Mesendoderm (in vitro differentiated cells): ENCODE data around the gene B3GNT3.

Experiments
- DNase-seq: peaks from one replicate; pipeline ENCODE4 v3.0.0; 2013
- H2AK5ac ChIP-seq: 2 replicates; pipeline ENCODE4 v1.6.1; 2013; ENCODE audit warnings: low read length, inconsistent platforms
- H2BK120ac ChIP-seq: 2 replicates; pipeline ENCODE4 v1.6.1; 2013; ENCODE audit warnings: low read depth, mild to moderate bottlenecking, low read length, moderate library complexity, mixed read lengths
- H2BK15ac ChIP-seq: replicated peaks from 2 replicates; pipeline ENCODE4 v1.6.1; 2013; ENCODE audit warnings: low read depth, mild to moderate bottlenecking, moderate library complexity
- H2BK5ac ChIP-seq: 2 replicates; pipeline ENCODE4 v1.6.1; 2013; ENCODE audit warnings: low read length, inconsistent platforms
- H3K18ac ChIP-seq: 2 replicates; pipeline ENCODE4 v1.6.1; 2013; ENCODE audit warnings: mild to moderate bottlenecking, low read length, mixed read lengths
- H3K23ac ChIP-seq: one replicate; pipeline ENCODE4 v1.6.1; 2013; ENCODE audit warnings: low read length
- H3K27ac ChIP-seq: 2 replicates; pipeline ENCODE4 v1.5.1; 2013; ENCODE audit warnings: low read depth, mild to moderate bottlenecking, inconsistent platforms, low read length, moderate library complexity
- H3K27me3 ChIP-seq: 2 replicates; pipeline ENCODE4 v1.6.1; 2013; ENCODE audit warnings: low read length, control low read depth, mild to moderate bottlenecking, inconsistent platforms; ENCODE audit not compliant: insufficient read depth, poor library complexity
- H3K36me3 ChIP-seq: 2 replicates; pipeline ENCODE4 v1.6.1; 2013; ENCODE audit warnings: low read length, inconsistent platforms; ENCODE audit not compliant: control insufficient read depth, insufficient read depth
- H3K4ac ChIP-seq: one replicate; pipeline ENCODE4 v1.6.1; 2013; ENCODE audit warnings: low read depth, mild to moderate bottlenecking, low read length, moderate library complexity
- H3K4me1 ChIP-seq: 2 replicates; pipeline ENCODE4 v1.6.1; 2013; ENCODE audit warnings: low read depth, low read length, inconsistent platforms; ENCODE audit not compliant: control insufficient read depth
- H3K4me2 ChIP-seq: 2 replicates; pipeline ENCODE4 v1.6.1; 2013; ENCODE audit warnings: low read length
- H3K4me3 ChIP-seq: 2 replicates; pipeline ENCODE4 v1.5.1; 2013; ENCODE audit warnings: mild to moderate bottlenecking, low read length
- H3K56ac ChIP-seq: one replicate; pipeline ENCODE4 v1.6.1; 2013; ENCODE audit warnings: low read length
- H3K79me1 ChIP-seq: 2 replicates; pipeline ENCODE4 v1.6.1; 2013; ENCODE audit warnings: low read length, inconsistent platforms
- H3K79me2 ChIP-seq: 2 replicates; pipeline ENCODE4 v1.6.1; 2013; ENCODE audit warnings: mild to moderate bottlenecking, low read length; ENCODE audit not compliant: control insufficient read depth, insufficient read depth
- H3K9ac ChIP-seq: 2 replicates; pipeline ENCODE4 v1.6.1; 2013; ENCODE audit warnings: low read length, inconsistent platforms
- H4K5ac ChIP-seq: one replicate; pipeline ENCODE4 v1.6.1; 2013; ENCODE audit warnings: low read length
- H4K8ac ChIP-seq: one replicate; pipeline ENCODE4 v1.6.1; 2013; ENCODE audit warnings: low read depth, mild to moderate bottlenecking, control low read depth, low read length, moderate library complexity
- WGBS: extraction: QIAGEN DNeasy Blood & Tissue Kit; methylation state at CpG from one replicate; pipeline ENCODE4 v1.1.7; 2013; ENCODE audit warnings: low lambda C conversion rate, missing lambda C conversion rate; ENCODE audit not compliant: insufficient coverage; ENCODE audit errors: extremely low coverage; 5-methylcytosine and 5-hydroxymethylcytosine counted together

B3GNT3 gene

DNA sequence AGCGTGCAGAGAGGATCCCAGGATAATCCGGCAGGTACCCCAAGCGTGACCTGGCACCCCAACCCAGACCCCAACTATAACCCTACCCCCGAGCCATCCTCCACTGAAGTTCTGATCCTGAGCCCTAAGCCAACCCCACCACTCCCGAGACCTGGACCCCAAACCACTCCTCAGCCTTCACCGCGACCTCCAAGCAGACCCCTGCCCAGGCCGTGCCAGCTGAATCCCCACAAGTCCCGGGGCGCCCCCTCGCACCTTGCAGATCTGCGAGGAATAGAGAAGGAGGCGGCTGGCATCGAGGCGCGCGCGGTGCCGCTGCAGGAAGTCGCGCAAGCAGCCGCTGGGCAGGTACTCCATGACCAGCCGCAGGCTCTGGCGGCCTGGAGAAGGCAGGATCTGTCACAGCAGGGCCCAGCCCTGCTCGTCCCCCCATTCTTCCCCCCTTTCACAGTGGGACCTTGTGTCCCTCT lies 36.5 kb downstream of the B3GNT3 start:
- peak overlapping the region; percentile 39 for H3K9ac ChIP-seq
- no peaks in the 10 kb centered on the region for H3K79me2 ChIP-seq
- no peak overlapping the region for H3K4ac ChIP-seq
- no peaks in the 10 kb centered on the region for H3K79me1 ChIP-seq
- H3K23ac ChIP-seq, result no peak overlapping the region
- peak overlapping the region; percentile 75 for H3K56ac ChIP-seq
- DNase-seq, result no peak
- no peak overlapping the region for H4K5ac ChIP-seq
- H3K36me3 ChIP-seq, result no peaks in the 10 kb centered on the region
- H3K4me2 ChIP-seq, result peak overlapping the region; percentile 35
- no peak overlapping the region for H3K4me3 ChIP-seq
- H4K8ac ChIP-seq, result no peak overlapping the region
- no peaks in the 10 kb centered on the region for H3K4me1 ChIP-seq
- no peaks in the 10 kb centered on the region for H3K27me3 ChIP-seq
- no peak overlapping the region for H2AK5ac ChIP-seq
- H3K27ac ChIP-seq, result no peak overlapping the region
- H3K18ac ChIP-seq, result no peak overlapping the region
- H2BK15ac ChIP-seq, result no peak overlapping the region
- no peak overlapping the region for H2BK5ac ChIP-seq
- WGBS, result no CpG with 5 or more reads among the region's 25 CpGs
- H2BK120ac ChIP-seq, result no peak overlapping the region

DNA sequence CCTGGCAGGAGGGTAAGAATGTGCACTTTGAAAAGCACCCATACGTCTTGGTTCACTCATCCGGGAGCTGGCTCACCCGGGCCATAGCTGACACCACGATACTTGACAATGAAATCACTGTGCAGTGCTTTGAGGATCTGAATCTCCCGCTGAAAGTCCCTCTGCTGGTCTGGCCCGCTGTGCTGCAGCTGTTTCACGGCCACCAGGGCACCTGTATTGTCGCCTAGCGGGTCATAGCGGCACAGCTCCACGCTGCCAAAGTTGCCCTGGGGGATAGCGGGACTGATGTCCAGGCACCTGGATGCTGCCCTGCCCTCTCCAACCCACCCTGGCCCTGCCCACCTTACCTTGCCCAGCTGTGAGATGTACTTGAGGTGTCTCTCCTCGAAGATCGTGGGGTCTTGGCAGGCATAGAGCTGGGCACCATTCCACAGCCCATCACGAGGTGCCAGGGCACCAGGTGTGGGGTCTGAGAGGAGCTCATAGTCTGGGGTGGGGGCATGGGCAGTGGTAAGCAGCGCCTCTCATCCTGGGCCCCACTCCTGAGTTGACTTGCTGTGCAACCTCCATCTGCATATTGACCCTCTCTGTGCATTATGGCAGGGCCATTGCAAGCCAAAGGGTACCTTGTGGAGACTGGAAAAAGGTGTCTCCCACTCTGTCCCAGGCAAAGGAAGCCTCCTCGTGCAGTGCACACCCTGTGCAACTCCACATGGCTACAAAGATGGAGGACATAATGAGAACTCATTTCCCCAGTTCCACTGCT lies 37.7 kb downstream of the B3GNT3 start:
- Histone ChIP-seq H3K18ac (no peak overlapping the region), H3K27ac (no peak overlapping the region), H3K56ac (no peak overlapping the region), H2BK5ac (no peak overlapping the region), H4K5ac (no peak overlapping the region), H3K79me2 (no peaks in the 10 kb centered on the region), H3K23ac (no peak overlapping the region), H4K8ac (no peak overlapping the region), H3K79me1 (no peaks in the 10 kb centered on the region), H3K4me1 (no peaks in the 10 kb centered on the region), H2AK5ac (no peak overlapping the region), H2BK15ac (no peak overlapping the region), H3K27me3 (no peaks in the 10 kb centered on the region), H3K4me3 (no peak overlapping the region), H3K9ac (no peak overlapping the region), H3K4ac (no peak overlapping the region), H3K36me3 (no peaks in the 10 kb centered on the region), H3K4me2 (no peak overlapping the region), H2BK120ac (no peak overlapping the region)
- WGBS, result no CpG with 5 or more reads among the region's 17 CpGs
- DNase-seq, result no peak

DNA sequence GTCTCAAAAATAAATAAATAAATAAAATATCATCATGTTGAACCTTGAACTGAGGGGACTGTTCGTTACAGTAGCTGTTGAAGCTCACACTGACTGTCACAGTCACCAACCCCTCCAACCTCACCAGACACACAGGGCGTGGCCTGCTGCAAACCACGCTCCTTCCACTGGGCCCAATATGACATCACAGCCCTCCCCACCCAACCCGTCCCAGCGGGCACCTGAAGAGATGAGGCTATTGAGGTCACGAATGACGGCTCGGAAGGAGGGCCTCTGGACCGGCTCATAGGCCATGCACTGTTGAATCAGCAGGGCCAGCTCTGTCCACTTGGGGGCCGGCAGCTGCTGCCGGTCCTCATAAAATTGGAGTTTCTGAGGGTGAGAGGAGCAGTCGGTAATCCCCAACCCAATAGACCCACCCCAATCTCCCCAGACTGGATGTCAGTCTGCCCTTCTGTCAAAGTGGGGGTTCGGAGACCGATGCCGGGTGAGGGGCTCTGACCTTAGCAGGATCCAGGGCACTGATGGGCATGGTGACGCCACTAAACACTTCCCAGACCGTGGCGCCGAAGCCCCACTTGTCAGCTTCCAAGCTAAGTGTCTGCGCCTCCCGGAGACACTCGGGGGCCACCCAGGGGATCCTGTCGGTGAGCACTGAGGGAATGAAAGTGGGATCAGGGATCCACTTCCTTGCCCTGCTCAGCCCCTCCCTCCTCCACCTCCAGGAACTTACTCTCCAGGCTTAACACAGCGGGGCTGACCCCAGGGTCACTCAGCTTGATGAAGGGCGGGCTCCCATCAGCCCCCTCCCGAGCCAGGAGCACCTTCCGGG lies 39.6 kb downstream of the B3GNT3 start:
- Histone ChIP-seq H3K4ac (no peak overlapping the region), H3K18ac (no peak overlapping the region), H3K36me3 (no peaks in the 10 kb centered on the region), H3K4me1 (no peaks in the 10 kb centered on the region), H3K79me2 (no peaks in the 10 kb centered on the region), H2BK120ac (no peak overlapping the region), H2BK15ac (no peak overlapping the region), H3K23ac (no peak overlapping the region), H3K9ac (no peak overlapping the region), H2AK5ac (no peak overlapping the region), H3K4me3 (no peak overlapping the region), H2BK5ac (no peak overlapping the region), H3K27ac (no peak overlapping the region), H3K27me3 (no peaks in the 10 kb centered on the region), H4K5ac (no peak overlapping the region), H3K4me2 (no peak overlapping the region), H3K56ac (no peak overlapping the region), H4K8ac (no peak overlapping the region), H3K79me1 (no peaks in the 10 kb centered on the region)
- DNase-seq, result peak; percentile 54
- WGBS, result no CpG with 5 or more reads among the region's 27 CpGs

DNA sequence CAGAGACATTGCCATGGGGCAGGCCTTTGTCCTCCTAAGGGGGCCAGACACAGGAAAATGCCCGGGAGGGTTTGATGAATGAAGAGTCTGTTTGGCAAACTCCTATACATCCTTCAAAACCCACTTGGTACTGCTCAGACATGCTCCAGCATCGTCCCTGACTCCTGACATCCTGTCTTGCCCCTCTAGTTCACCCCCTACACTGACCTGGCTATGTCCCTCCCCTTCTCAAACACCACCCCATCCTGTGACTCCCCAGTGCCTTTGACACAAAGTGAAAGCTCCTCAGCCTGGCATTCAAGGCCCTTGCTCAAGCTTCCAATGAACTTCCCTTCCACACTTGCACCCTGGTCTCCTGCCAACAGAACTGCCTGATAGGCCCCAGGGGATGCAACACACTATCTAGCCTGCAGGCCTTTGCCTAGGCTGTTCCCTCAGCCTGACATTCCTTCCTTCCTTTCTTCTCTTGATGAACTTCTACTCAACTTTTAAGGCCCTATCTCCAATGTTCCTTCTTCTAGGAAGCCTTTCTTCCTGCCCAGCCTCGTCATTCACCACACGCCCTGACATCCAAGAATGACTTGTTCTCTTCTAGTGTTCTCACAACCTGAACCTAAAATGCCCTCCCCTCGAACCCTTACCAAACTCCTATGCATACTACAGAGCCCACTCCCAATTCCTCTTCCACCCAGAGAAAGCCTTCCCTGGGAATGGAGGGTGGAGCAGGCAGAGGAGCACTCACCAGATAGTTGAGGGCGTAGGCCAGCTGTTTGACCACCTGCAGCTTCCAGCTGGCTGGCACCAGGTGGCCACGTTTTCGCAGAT lies 40.5 kb downstream of the B3GNT3 start:
- no peak overlapping the region for H2AK5ac ChIP-seq
- no peaks in the 10 kb centered on the region for H3K27me3 ChIP-seq
- H3K18ac ChIP-seq, result no peak overlapping the region
- H3K79me1 ChIP-seq, result no peaks in the 10 kb centered on the region
- no peak overlapping the region for H2BK120ac ChIP-seq
- no peak overlapping the region for H3K56ac ChIP-seq
- H3K36me3 ChIP-seq, result no peaks in the 10 kb centered on the region
- no peak overlapping the region for H3K9ac ChIP-seq
- no peaks in the 10 kb centered on the region for H3K79me2 ChIP-seq
- DNase-seq, result no peak
- no peak overlapping the region for H4K5ac ChIP-seq
- no CpG with 5 or more reads among the region's 8 CpGs for WGBS
- no peak overlapping the region for H3K23ac ChIP-seq
- H3K27ac ChIP-seq, result no peak overlapping the region
- H3K4me2 ChIP-seq, result no peak overlapping the region
- no peak overlapping the region for H3K4ac ChIP-seq
- no peaks in the 10 kb centered on the region for H3K4me1 ChIP-seq
- no peak overlapping the region for H4K8ac ChIP-seq
- H2BK5ac ChIP-seq, result no peak overlapping the region
- H3K4me3 ChIP-seq, result no peak overlapping the region
- no peak overlapping the region for H2BK15ac ChIP-seq

DNA sequence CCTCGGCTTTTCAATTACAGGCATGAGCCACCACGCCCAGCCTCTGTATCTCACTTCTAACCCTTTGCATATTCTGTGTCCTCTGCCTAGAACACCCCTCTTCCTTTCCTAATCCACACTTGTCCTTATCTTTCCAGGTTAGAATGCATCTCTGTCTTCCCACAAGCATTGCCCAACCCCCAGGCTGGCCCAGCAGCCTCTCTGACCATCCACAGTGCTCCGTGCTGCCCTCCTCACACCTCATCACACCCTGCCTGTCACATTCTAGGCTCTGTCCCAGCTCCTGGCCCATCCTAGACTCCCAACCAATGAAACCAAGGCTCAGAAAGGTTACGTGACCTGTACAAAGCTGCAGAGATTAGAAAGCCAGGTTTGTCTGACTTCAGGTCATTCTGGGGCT lies 41.6 kb downstream of the B3GNT3 start:
- Histone ChIP-seq H3K27me3 (no peaks in the 10 kb centered on the region), H3K4ac (no peak overlapping the region)

More for the DNA sequence above, 41.6 kb downstream of the B3GNT3 start:
- Histone ChIP-seq H3K9ac (no peak overlapping the region), H2BK120ac (no peak overlapping the region), H4K8ac (no peak overlapping the region), H3K36me3 (no peaks in the 10 kb centered on the region), H4K5ac (no peak overlapping the region), H3K18ac (no peak overlapping the region), H2BK5ac (no peak overlapping the region), H3K56ac (no peak overlapping the region), H3K79me1 (no peaks in the 10 kb centered on the region), H2AK5ac (no peak overlapping the region), H3K27ac (no peak overlapping the region), H3K4me3 (no peak overlapping the region), H2BK15ac (no peak overlapping the region), H3K4me1 (no peaks in the 10 kb centered on the region), H3K4me2 (no peak overlapping the region), H3K23ac (no peak overlapping the region), H3K79me2 (no peaks in the 10 kb centered on the region)
- whole genome bisulfite sequencing, result no CpG with 5 or more reads among the region's 4 CpGs
- peak; percentile 84 for DNase-seq
